IMR-90 (cell line): Measurements from ENCODE around the gene FKRP.

Experiments used
- CEBPB ChIP-seq: IDR thresholded peaks from 2 replicates; pipeline ENCODE4 v1.6.1; 2012; ENCODE audit warnings: low read depth, low read length, improper control_type of control experiment
- CHD1 ChIP-seq: IDR thresholded peaks from 2 replicates; pipeline ENCODE4 v1.6.1; 2012; ENCODE audit warnings: low read depth, low read length, improper control_type of control experiment
- CTCF ChIP-seq: conservative IDR thresholded peaks from 2 replicates; pipeline ENCODE4 v1.5.1; 2012; ENCODE audit warnings: mild to moderate bottlenecking, low read depth, low read length, improper control_type of control experiment
- ELK1 ChIP-seq: fragments of 150-350 bp; IDR thresholded peaks from 2 replicates; pipeline ENCODE4 v1.6.1; 2016; ENCODE audit warnings: low read depth, mild to moderate bottlenecking, low read length, moderate library complexity, borderline replicate concordance
- FOS ChIP-seq: fragments of 150-350 bp; IDR thresholded peaks from 2 replicates; pipeline ENCODE4 v1.6.1; 2016; ENCODE audit warnings: low read depth, low read length
- MAFK ChIP-seq: IDR thresholded peaks from 2 replicates; pipeline ENCODE4 v1.6.1; 2012; ENCODE audit warnings: low read depth, low read length, improper control_type of control experiment
- MAZ ChIP-seq: IDR thresholded peaks from 2 replicates; pipeline ENCODE4 v1.6.1; 2012; ENCODE audit warnings: low read depth, mild to moderate bottlenecking, low read length, improper control_type of control experiment, moderate library complexity, borderline replicate concordance
- MXI1 ChIP-seq: IDR thresholded peaks from 2 replicates; pipeline ENCODE4 v1.6.1; 2012; ENCODE audit warnings: low read depth, mild to moderate bottlenecking, low read length, moderate library complexity, borderline replicate concordance
- POLR2A ChIP-seq: IDR thresholded peaks from 2 replicates; pipeline ENCODE4 v1.6.1; 2012; ENCODE audit warnings: mild to moderate bottlenecking, low read depth, low read length
- RAD21 ChIP-seq: IDR thresholded peaks from 2 replicates; pipeline ENCODE4 v1.6.1; 2012; ENCODE audit warnings: low read length, improper control_type of control experiment
- RCOR1 ChIP-seq: IDR thresholded peaks from 2 replicates; pipeline ENCODE4 v1.6.1; 2012; ENCODE audit warnings: mild to moderate bottlenecking, low read length, improper control_type of control experiment; ENCODE audit not compliant: insufficient replicate concordance
- RFX5 ChIP-seq: IDR thresholded peaks from 2 replicates; pipeline ENCODE4 v1.8.0; 2012; ENCODE audit warnings: low read depth, mild to moderate bottlenecking, low read length, moderate library complexity
- SMC3 ChIP-seq: fragments of 150-350 bp; IDR thresholded peaks from 2 replicates; pipeline ENCODE4 v1.6.1; 2016; ENCODE audit warnings: low read depth, mild to moderate bottlenecking, antibody characterized with exemption, low read length, moderate library complexity
- USF2 ChIP-seq: fragments of 150-350 bp; IDR thresholded peaks from 2 replicates; pipeline ENCODE4 v1.6.1; 2017; ENCODE audit warnings: mild to moderate bottlenecking, antibody characterized with exemption, low read length, low read depth

- TF ChIP-seq MAZ = no peak
- no peak for TF ChIP-seq CTCF
- no peak for TF ChIP-seq RFX5
- no peak for TF ChIP-seq POLR2A
- TF ChIP-seq MXI1 = no peak
- no peak for TF ChIP-seq SMC3
- no peak for TF ChIP-seq MAFK
- TF ChIP-seq USF2 = no peak
- no peak for TF ChIP-seq RAD21
- TF ChIP-seq CEBPB = no peak
- TF ChIP-seq RCOR1 = no peak
- TF ChIP-seq CHD1 = no peak
- TF ChIP-seq ELK1 = no peak
- TF ChIP-seq FOS = no peak
Measured at GRCh38 chr19:46773018-46773399, 27.2 kb downstream of the FKRP start.
